ENCODE data around the gene DSCAM. TPM values are rescaled to one million over a fixed set of nuclear protein-coding genes. Genes with fewer than 3 reads are reported as not detected.

The DSCAM gene
- polyA plus RNA-seq, 4 donors = under 0.01 to 0.22 (median 0.13) TPM; not detected in 1

GRCh38 chr21:40613546-40614030, 233.4 kb downstream of the DSCAM start:
- DNase-seq = no peak
- Histone ChIP-seq H3K4me3 (ENCODE audit: low read depth in 1 of 3, low read length in 3 of 3) (no peak overlapping the region), H3K9me3 (ENCODE audit: control insufficient read depth in 2 of 2, insufficient read depth in 1 of 2, low read depth in 1 of 2, low read length in 1 of 2) (no peaks in the 10 kb centered on the region), H3K36me3 (ENCODE audit: control insufficient read depth in 3 of 3, insufficient read depth in 2 of 3, low read depth in 1 of 3, low read length in 3 of 3) (no peaks in the 10 kb centered on the region), H3K27ac (ENCODE audit: low read depth in 1 of 3, low read length in 2 of 3) (no peak overlapping the region), H3K27me3 (ENCODE audit: control insufficient read depth in 3 of 3, insufficient read depth in 3 of 3, low read length in 3 of 3) (no peaks in the 10 kb centered on the region), H3K4me1 (ENCODE audit: control insufficient read depth in 3 of 3, insufficient read depth in 2 of 3, low read depth in 1 of 3, low read length in 2 of 3) (no peaks in the 10 kb centered on the region)
- 81 to 86% (median 84%) methylated on average over 4 of the region's 4 CpGs for WGBS, 3 donors
- FAIRE-seq = no peak

DNA sequence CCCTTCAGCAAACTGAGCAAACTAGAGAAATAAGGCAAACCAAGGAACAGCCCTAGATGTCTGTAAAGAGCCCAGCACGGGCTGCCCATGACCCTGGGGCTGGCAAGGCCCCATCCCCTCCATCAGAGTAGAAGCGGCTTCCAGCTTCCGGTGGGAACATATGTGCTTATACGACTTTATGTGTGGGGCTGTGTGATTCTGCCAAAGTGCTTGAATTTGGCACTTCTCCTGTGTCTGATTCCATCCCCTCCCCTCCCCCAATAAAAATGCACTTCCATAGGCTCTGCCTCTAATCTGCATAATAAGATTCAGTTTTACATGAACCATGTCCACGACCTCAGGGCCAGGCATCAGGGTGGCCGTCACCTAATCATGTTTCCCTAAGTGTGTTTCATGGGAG, 236.6 kb downstream of the DSCAM start:
- Histone ChIP-seq H3K4me1 (ENCODE audit: control insufficient read depth in 3 of 3, insufficient read depth in 2 of 3, low read depth in 1 of 3, low read length in 2 of 3) (no peaks in the 10 kb centered on the region), H3K27me3 (ENCODE audit: control insufficient read depth in 3 of 3, insufficient read depth in 3 of 3, low read length in 3 of 3) (no peaks in the 10 kb centered on the region), H3K36me3 (ENCODE audit: control insufficient read depth in 3 of 3, insufficient read depth in 2 of 3, low read depth in 1 of 3, low read length in 3 of 3) (no peaks in the 10 kb centered on the region), H3K4me3 (ENCODE audit: low read depth in 1 of 3, low read length in 3 of 3) (no peak overlapping the region), H3K9me3 (ENCODE audit: control insufficient read depth in 2 of 2, insufficient read depth in 1 of 2, low read depth in 1 of 2, low read length in 1 of 2) (peaks cover 0 to 8% of the 10 kb centered on the region in 2 donors), H3K27ac (ENCODE audit: low read depth in 1 of 3, low read length in 2 of 3) (no peak overlapping the region)
- FAIRE-seq = no peak
- no peak for DNase-seq
- 71 to 82% (median 77%) methylated on average over 6 of the region's 6 CpGs for WGBS, 3 donors

DNA sequence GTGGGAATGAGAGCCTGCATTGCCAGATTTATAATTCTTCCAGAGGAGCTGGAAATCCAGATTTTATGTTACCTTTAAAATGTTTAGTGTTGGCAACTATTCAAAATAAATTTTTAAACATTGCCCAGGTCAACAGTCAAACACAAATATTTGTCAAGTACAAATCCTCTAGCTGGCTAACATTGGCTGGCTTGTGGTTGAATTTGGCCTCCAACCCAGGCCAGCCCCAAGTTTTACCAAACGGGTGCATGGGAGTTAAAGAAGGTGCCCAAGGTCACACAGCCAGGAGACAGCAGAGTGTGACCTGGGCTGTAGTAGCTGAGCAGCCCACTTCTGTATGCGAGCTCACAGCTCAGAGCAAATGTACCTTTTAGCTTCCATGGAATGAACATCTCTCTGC, 240.6 kb downstream of the DSCAM start:
- Histone ChIP-seq H3K27ac (ENCODE audit: low read depth in 1 of 3, low read length in 2 of 3) (no peak overlapping the region), H3K27me3 (ENCODE audit: control insufficient read depth in 3 of 3, insufficient read depth in 3 of 3, low read length in 3 of 3) (no peaks in the 10 kb centered on the region), H3K36me3 (ENCODE audit: control insufficient read depth in 3 of 3, insufficient read depth in 2 of 3, low read depth in 1 of 3, low read length in 3 of 3) (no peaks in the 10 kb centered on the region), H3K4me1 (ENCODE audit: control insufficient read depth in 3 of 3, insufficient read depth in 2 of 3, low read depth in 1 of 3, low read length in 2 of 3) (no peaks in the 10 kb centered on the region), H3K4me3 (ENCODE audit: low read depth in 1 of 3, low read length in 3 of 3) (no peak overlapping the region), H3K9me3 (ENCODE audit: control insufficient read depth in 2 of 2, insufficient read depth in 1 of 2, low read depth in 1 of 2, low read length in 1 of 2) (peaks cover 0 to 8% of the 10 kb centered on the region in 2 donors)
- WGBS, 3 donors = 68 to 80% (median 68%) methylated on average over 2 of the region's 2 CpGs
- no peak for FAIRE-seq
- DNase-seq = no peak

- 94 to 97% (median 95%) methylated on average over 4 of the region's 4 CpGs for WGBS, 3 donors
- DNase-seq (no peak), FAIRE-seq (no peak)
Measured at GRCh38 chr21:40605094-40605493, 241.9 kb downstream of the DSCAM start.

GRCh38 chr21:40603774-40604173, 243.2 kb downstream of the DSCAM start:
- 65 to 74% (median 70%) methylated on average over 1 of the region's 1 CpG for WGBS, 3 donors
- Histone ChIP-seq H3K4me1 (ENCODE audit: control insufficient read depth in 3 of 3, insufficient read depth in 2 of 3, low read depth in 1 of 3, low read length in 2 of 3) (no peaks in the 10 kb centered on the region), H3K36me3 (ENCODE audit: control insufficient read depth in 3 of 3, insufficient read depth in 2 of 3, low read depth in 1 of 3, low read length in 3 of 3) (no peaks in the 10 kb centered on the region), H3K9me3 (ENCODE audit: control insufficient read depth in 2 of 2, insufficient read depth in 1 of 2, low read depth in 1 of 2, low read length in 1 of 2) (peaks cover 0 to 8% of the 10 kb centered on the region in 2 donors), H3K4me3 (ENCODE audit: low read depth in 1 of 3, low read length in 3 of 3) (no peak overlapping the region), H3K27me3 (ENCODE audit: control insufficient read depth in 3 of 3, insufficient read depth in 3 of 3, low read length in 3 of 3) (no peaks in the 10 kb centered on the region), H3K27ac (ENCODE audit: low read depth in 1 of 3, low read length in 2 of 3) (no peak overlapping the region)
- FAIRE-seq (no peak), DNase-seq (no peak)

More at GRCh38 chr21:40605094-40605493, 241.9 kb downstream of the DSCAM start:
- H3K27ac ChIP-seq (ENCODE audit: low read depth in 1 of 3, low read length in 2 of 3) = no peak overlapping the region
- H3K9me3 ChIP-seq (ENCODE audit: control insufficient read depth in 2 of 2, insufficient read depth in 1 of 2, low read depth in 1 of 2, low read length in 1 of 2) = peaks cover 0 to 8% of the 10 kb centered on the region in 2 donors
- H3K27me3 ChIP-seq (ENCODE audit: control insufficient read depth in 3 of 3, insufficient read depth in 3 of 3, low read length in 3 of 3) = no peaks in the 10 kb centered on the region
- H3K4me1 ChIP-seq (ENCODE audit: control insufficient read depth in 3 of 3, insufficient read depth in 2 of 3, low read depth in 1 of 3, low read length in 2 of 3) = no peaks in the 10 kb centered on the region
- H3K36me3 ChIP-seq (ENCODE audit: control insufficient read depth in 3 of 3, insufficient read depth in 2 of 3, low read depth in 1 of 3, low read length in 3 of 3) = no peaks in the 10 kb centered on the region
- H3K4me3 ChIP-seq (ENCODE audit: low read depth in 1 of 3, low read length in 3 of 3) = no peak overlapping the region

DNA sequence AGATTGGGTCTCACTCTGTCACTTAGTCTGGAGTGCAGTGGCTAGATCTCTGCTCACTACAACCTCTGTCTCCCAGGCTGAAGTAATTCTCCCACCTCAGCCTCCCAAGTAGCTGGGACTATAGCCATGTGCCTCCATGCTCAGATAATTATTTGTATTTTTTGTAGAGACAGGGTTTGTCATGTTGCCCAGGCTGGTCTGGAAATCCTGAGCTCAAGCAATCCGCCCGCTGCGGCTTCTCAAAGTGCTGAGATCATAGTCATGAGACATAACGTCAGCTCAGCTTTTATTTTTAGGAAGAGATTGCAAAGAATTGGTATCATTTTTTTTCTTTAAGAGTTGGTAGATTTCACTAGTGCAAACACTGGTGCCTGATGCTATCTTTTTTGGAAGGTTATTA, 244.9 kb downstream of the DSCAM start:
- H3K27me3 ChIP-seq (ENCODE audit: control insufficient read depth in 3 of 3, insufficient read depth in 3 of 3, low read length in 3 of 3) = no peaks in the 10 kb centered on the region
- 81 to 87% (median 87%) methylated on average over 4 of the region's 4 CpGs for WGBS, 3 donors
- FAIRE-seq (no peak), DNase-seq (no peak)
- H3K36me3 ChIP-seq (ENCODE audit: control insufficient read depth in 3 of 3, insufficient read depth in 2 of 3, low read depth in 1 of 3, low read length in 3 of 3) = no peaks in the 10 kb centered on the region
- no peaks in the 10 kb centered on the region for H3K4me1 ChIP-seq (ENCODE audit: control insufficient read depth in 3 of 3, insufficient read depth in 2 of 3, low read depth in 1 of 3, low read length in 2 of 3)
- no peak overlapping the region for H3K4me3 ChIP-seq (ENCODE audit: low read depth in 1 of 3, low read length in 3 of 3)
- H3K27ac ChIP-seq (ENCODE audit: low read depth in 1 of 3, low read length in 2 of 3) = no peak overlapping the region
- H3K9me3 ChIP-seq (ENCODE audit: control insufficient read depth in 2 of 2, insufficient read depth in 1 of 2, low read depth in 1 of 2, low read length in 1 of 2) = peaks cover 0 to 8% of the 10 kb centered on the region in 2 donors

GRCh38 chr21:40595806-40596205, 251.2 kb downstream of the DSCAM start:
- no peak overlapping the region for H3K27ac ChIP-seq (ENCODE audit: low read depth in 1 of 3, low read length in 2 of 3)
- 80 to 89% (median 85%) methylated on average over 8 of the region's 8 CpGs for WGBS, 3 donors

GRCh38 chr21:40587736-40588346, 259.1 kb downstream of the DSCAM start:
- DNase-seq (no peak), FAIRE-seq (no peak)
- WGBS, 3 donors = 63 to 73% (median 71%) methylated on average over 3 of the region's 3 CpGs
- no peak overlapping the region for H3K4me3 ChIP-seq (ENCODE audit: low read depth in 1 of 3, low read length in 3 of 3)
- H3K4me1 ChIP-seq (ENCODE audit: control insufficient read depth in 3 of 3, insufficient read depth in 2 of 3, low read depth in 1 of 3, low read length in 2 of 3) = no peaks in the 10 kb centered on the region
- no peaks in the 10 kb centered on the region for H3K27me3 ChIP-seq (ENCODE audit: control insufficient read depth in 3 of 3, insufficient read depth in 3 of 3, low read length in 3 of 3)
- no peak overlapping the region for H3K27ac ChIP-seq (ENCODE audit: low read depth in 1 of 3, low read length in 2 of 3)
- H3K9me3 ChIP-seq (ENCODE audit: control insufficient read depth in 2 of 2, insufficient read depth in 1 of 2, low read depth in 1 of 2, low read length in 1 of 2) = no peaks in the 10 kb centered on the region
- H3K36me3 ChIP-seq (ENCODE audit: control insufficient read depth in 3 of 3, insufficient read depth in 2 of 3, low read depth in 1 of 3, low read length in 3 of 3) = no peaks in the 10 kb centered on the region

More at GRCh38 chr21:40595806-40596205, 251.2 kb downstream of the DSCAM start:
- Histone ChIP-seq H3K36me3 (ENCODE audit: control insufficient read depth in 3 of 3, insufficient read depth in 2 of 3, low read depth in 1 of 3, low read length in 3 of 3) (no peaks in the 10 kb centered on the region), H3K4me1 (ENCODE audit: control insufficient read depth in 3 of 3, insufficient read depth in 2 of 3, low read depth in 1 of 3, low read length in 2 of 3) (no peaks in the 10 kb centered on the region), H3K27me3 (ENCODE audit: control insufficient read depth in 3 of 3, insufficient read depth in 3 of 3, low read length in 3 of 3) (no peaks in the 10 kb centered on the region), H3K4me3 (ENCODE audit: low read depth in 1 of 3, low read length in 3 of 3) (no peak overlapping the region), H3K9me3 (ENCODE audit: control insufficient read depth in 2 of 2, insufficient read depth in 1 of 2, low read depth in 1 of 2, low read length in 1 of 2) (no peaks in the 10 kb centered on the region)
- DNase-seq = no peak
- no peak for FAIRE-seq

DNA sequence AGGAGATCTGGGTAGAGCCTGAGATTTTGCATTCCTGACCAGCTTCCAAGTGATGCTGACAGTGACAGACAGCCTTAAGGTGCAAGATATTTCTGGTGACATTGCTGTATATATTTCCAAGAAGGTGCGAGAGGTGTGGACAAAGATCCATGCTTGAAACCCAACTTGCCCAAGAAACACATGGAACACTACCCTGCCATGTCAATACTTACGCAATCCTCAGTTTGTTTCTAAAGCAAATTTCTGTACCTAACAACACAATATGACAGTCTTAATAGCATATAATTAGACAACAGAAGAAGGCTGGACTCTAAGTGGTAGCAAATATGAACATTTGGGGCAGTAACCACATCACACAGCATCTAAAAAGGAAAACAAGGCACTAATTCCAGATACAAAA, 260.4 kb downstream of the DSCAM start:
- FAIRE-seq (no peak), DNase-seq (no peak)
- Histone ChIP-seq H3K36me3 (ENCODE audit: control insufficient read depth in 3 of 3, insufficient read depth in 2 of 3, low read depth in 1 of 3, low read length in 3 of 3) (no peaks in the 10 kb centered on the region), H3K9me3 (ENCODE audit: control insufficient read depth in 2 of 2, insufficient read depth in 1 of 2, low read depth in 1 of 2, low read length in 1 of 2) (no peaks in the 10 kb centered on the region), H3K4me1 (ENCODE audit: control insufficient read depth in 3 of 3, insufficient read depth in 2 of 3, low read depth in 1 of 3, low read length in 2 of 3) (no peaks in the 10 kb centered on the region), H3K27ac (ENCODE audit: low read depth in 1 of 3, low read length in 2 of 3) (no peak overlapping the region), H3K4me3 (ENCODE audit: low read depth in 1 of 3, low read length in 3 of 3) (no peak overlapping the region), H3K27me3 (ENCODE audit: control insufficient read depth in 3 of 3, insufficient read depth in 3 of 3, low read length in 3 of 3) (no peaks in the 10 kb centered on the region)
- WGBS, 3 donors = 79 to 92% (median 86%) methylated on average over 2 of the region's 2 CpGs

Measured in small intestine (tissue), 7 donors.